ENCODE data around the gene NPC1.

The NPC1 gene

GRCh38 chr18:23538001-23538400, 48.3 kb downstream of the NPC1 start:
- H3K27me3 Mint-ChIP-seq = no peaks in the 10 kb centered on the region
- H3K4me3 Mint-ChIP-seq = no peak overlapping the region
- H3K9me3 Mint-ChIP-seq = no peaks in the 10 kb centered on the region

DNA sequence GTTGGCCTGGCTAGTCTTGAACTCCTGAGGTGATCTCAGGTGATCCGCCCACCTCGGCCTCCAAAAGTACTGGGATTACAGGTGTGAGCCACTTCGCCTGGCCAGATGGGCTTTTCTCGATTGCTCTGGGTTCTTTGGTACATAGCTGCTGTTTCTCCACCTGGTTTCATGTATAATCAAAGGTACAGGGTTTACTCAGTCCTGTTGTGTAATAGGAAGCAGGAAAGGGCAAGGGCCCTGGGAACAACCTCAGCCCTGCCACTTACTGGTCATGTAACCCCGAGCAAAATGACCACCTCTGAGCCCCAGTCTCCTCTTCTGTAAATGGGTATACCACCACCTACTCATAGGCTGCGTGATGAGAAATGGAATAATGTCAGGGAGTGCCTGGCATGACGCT, 49.0 kb downstream of the NPC1 start:
- Mint-ChIP-seq H3K4me3 (no peak overlapping the region), H3K4me1 (ENCODE audit: low read depth) (peaks cover 25% of the 10 kb centered on the region), H3K27me3 (no peaks in the 10 kb centered on the region), H3K9me3 (no peaks in the 10 kb centered on the region), H3K36me3 (ENCODE audit: low read depth) (peaks cover 81% of the 10 kb centered on the region), H3K27ac (no peak overlapping the region)

More at GRCh38 chr18:23538001-23538400, 48.3 kb downstream of the NPC1 start:
- Mint-ChIP-seq H3K4me1 (ENCODE audit: low read depth) (peaks cover 31% of the 10 kb centered on the region), H3K27ac (no peak overlapping the region), H3K36me3 (ENCODE audit: low read depth) (peaks cover 81% of the 10 kb centered on the region)

- no peaks in the 10 kb centered on the region for H3K9me3 Mint-ChIP-seq
- H3K27ac Mint-ChIP-seq = no peak overlapping the region
- H3K4me3 Mint-ChIP-seq = no peak overlapping the region
- peaks cover 16% of the 10 kb centered on the region for H3K4me1 Mint-ChIP-seq (ENCODE audit: low read depth)
- peaks cover 87% of the 10 kb centered on the region for H3K36me3 Mint-ChIP-seq (ENCODE audit: low read depth)
- no peaks in the 10 kb centered on the region for H3K27me3 Mint-ChIP-seq
Measured at GRCh38 chr18:23536204-23536603, 50.1 kb downstream of the NPC1 start.

- Mint-ChIP-seq H3K4me1 (ENCODE audit: low read depth) (peaks cover 11% of the 10 kb centered on the region), H3K9me3 (no peaks in the 10 kb centered on the region), H3K4me3 (no peak overlapping the region), H3K36me3 (ENCODE audit: low read depth) (peaks cover 87% of the 10 kb centered on the region), H3K27me3 (no peaks in the 10 kb centered on the region), H3K27ac (no peak overlapping the region)
Measured at GRCh38 chr18:23534276-23534675, 52.0 kb downstream of the NPC1 start.

DNA sequence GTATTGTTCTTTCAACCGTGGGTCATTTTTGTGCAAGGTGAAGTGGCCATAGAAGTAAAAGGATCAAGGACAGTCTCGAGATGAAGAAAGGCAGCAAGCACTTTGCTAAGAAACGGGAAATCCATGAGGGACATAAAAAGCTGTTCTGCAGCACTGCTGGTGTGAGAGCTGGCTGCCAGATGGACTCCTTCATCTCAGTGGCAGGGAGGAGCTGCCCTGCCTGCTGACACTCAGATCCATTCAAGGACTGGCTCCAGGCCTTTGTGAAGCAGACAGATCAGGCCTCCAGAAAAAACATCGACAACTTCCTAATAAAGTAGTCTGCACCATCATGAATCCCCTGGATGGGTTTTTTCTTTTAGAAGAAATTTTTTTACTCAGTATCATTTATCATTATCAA, 53.5 kb downstream of the NPC1 start:
- Mint-ChIP-seq H3K36me3 (ENCODE audit: low read depth) (peaks cover 87% of the 10 kb centered on the region), H3K9me3 (no peaks in the 10 kb centered on the region), H3K4me3 (no peak overlapping the region), H3K4me1 (ENCODE audit: low read depth) (peaks cover 16% of the 10 kb centered on the region), H3K27me3 (no peaks in the 10 kb centered on the region), H3K27ac (no peak overlapping the region)

- Mint-ChIP-seq H3K36me3 (ENCODE audit: low read depth) (peaks cover 87% of the 10 kb centered on the region), H3K4me3 (no peak overlapping the region), H3K27ac (no peak overlapping the region), H3K9me3 (no peaks in the 10 kb centered on the region), H3K27me3 (no peaks in the 10 kb centered on the region), H3K4me1 (ENCODE audit: low read depth) (peaks cover 16% of the 10 kb centered on the region)
Measured at GRCh38 chr18:23531912-23532311, 54.4 kb downstream of the NPC1 start.

DNA sequence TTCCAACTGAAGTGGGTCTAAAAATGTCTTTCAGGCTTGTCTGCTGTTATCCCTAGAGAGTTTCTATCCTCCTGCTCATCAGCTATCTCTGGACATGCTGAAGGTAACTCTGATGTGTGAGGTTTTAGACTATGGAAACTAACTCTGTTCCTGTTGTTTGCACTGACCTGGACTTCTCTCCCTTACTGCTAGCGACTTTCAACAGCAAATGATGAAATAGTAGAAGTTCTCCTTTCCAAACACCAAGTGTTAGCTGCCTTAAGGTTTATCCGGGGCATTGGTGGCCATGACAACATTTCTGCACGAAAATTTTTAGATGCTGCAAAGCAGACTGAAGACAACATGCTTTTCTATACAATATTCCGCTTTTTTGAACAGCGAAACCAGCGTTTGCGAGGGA, 56.1 kb downstream of the NPC1 start:
- H3K4me1 Mint-ChIP-seq (ENCODE audit: low read depth) = peaks cover 16% of the 10 kb centered on the region
- no peak overlapping the region for H3K4me3 Mint-ChIP-seq
- peaks cover 89% of the 10 kb centered on the region for H3K36me3 Mint-ChIP-seq (ENCODE audit: low read depth)
- H3K9me3 Mint-ChIP-seq = no peaks in the 10 kb centered on the region
- peak overlapping the region; percentile 77 for H3K27ac Mint-ChIP-seq
- no peaks in the 10 kb centered on the region for H3K27me3 Mint-ChIP-seq

GRCh38 chr18:23529604-23530003, 56.7 kb downstream of the NPC1 start:
- Mint-ChIP-seq H3K4me3 (no peak overlapping the region), H3K9me3 (no peaks in the 10 kb centered on the region), H3K36me3 (ENCODE audit: low read depth) (peaks cover 84% of the 10 kb centered on the region), H3K4me1 (ENCODE audit: low read depth) (peaks cover 16% of the 10 kb centered on the region), H3K27ac (peak overlapping the region; percentile 77), H3K27me3 (no peaks in the 10 kb centered on the region)

DNA sequence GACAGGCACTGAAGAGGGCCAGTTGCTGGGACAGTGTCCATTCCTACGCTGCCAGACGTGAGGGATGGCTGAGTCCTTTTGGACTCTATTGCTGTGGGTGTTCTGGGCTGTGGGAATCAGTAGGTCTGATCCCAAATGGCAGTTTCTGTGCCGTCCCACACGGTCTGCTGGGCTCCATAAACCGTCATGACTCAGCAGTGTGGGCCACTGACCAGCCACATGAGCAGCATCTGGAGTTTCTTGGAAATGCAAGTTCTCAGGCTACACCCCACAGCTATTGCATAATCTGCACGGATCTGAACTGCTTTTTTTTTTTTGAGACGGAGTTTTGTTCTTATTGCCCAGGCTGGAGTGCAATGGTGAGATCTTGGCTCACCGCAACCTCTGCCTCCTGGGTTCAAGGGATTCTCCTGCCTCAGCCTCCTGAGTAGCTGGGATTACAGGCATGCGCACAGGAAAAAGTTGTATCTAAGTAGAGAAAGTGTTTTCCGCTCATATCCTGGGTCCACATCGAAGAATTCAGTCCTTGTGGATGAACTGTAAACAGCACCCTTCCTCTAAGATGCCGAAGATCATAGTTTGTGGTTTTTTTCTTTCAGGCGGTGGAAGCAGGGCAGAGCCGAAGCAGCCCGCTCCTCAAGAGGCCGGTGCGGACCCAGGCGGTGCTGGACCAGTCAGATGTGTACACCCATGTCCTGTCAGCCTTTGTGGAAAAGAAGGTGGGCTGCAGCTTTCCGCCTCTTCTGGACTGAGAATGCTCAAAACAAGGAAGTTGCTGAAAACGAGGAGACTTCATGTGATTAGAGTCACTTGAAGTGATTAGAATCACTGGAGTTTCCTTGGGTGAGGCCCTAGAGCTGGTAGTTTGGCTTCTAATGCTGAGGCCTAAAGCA, 57.5 kb downstream of the NPC1 start:
- Mint-ChIP-seq H3K9me3 (no peaks in the 10 kb centered on the region), H3K4me1 (ENCODE audit: low read depth) (peaks cover 18% of the 10 kb centered on the region), H3K27me3 (no peaks in the 10 kb centered on the region), H3K4me3 (no peak overlapping the region), H3K36me3 (ENCODE audit: low read depth) (peaks cover 84% of the 10 kb centered on the region), H3K27ac (peak overlapping the region; percentile 77)

GRCh38 chr18:23526501-23527063, 59.7 kb downstream of the NPC1 start:
- Mint-ChIP-seq H3K4me3 (no peak overlapping the region), H3K27me3 (no peaks in the 10 kb centered on the region), H3K9me3 (no peaks in the 10 kb centered on the region), H3K36me3 (ENCODE audit: low read depth) (peaks cover 81% of the 10 kb centered on the region), H3K27ac (peak overlapping the region; percentile 55), H3K4me1 (ENCODE audit: low read depth) (peaks cover 21% of the 10 kb centered on the region)

- Mint-ChIP-seq H3K4me3 (no peak overlapping the region), H3K9me3 (no peaks in the 10 kb centered on the region), H3K27ac (no peak overlapping the region), H3K4me1 (ENCODE audit: low read depth) (peaks cover 9% of the 10 kb centered on the region), H3K27me3 (no peaks in the 10 kb centered on the region), H3K36me3 (ENCODE audit: low read depth) (peaks cover 77% of the 10 kb centered on the region)
Measured at GRCh38 chr18:23524213-23524707, 62.0 kb downstream of the NPC1 start.

GRCh38 chr18:23523429-23524212, 62.7 kb downstream of the NPC1 start:
- H3K27me3 Mint-ChIP-seq = no peaks in the 10 kb centered on the region
- H3K4me3 Mint-ChIP-seq = no peak overlapping the region
- peaks cover 5% of the 10 kb centered on the region for H3K4me1 Mint-ChIP-seq (ENCODE audit: low read depth)
- no peak overlapping the region for H3K27ac Mint-ChIP-seq
- H3K9me3 Mint-ChIP-seq = no peaks in the 10 kb centered on the region
- peaks cover 75% of the 10 kb centered on the region for H3K36me3 Mint-ChIP-seq (ENCODE audit: low read depth)

DNA sequence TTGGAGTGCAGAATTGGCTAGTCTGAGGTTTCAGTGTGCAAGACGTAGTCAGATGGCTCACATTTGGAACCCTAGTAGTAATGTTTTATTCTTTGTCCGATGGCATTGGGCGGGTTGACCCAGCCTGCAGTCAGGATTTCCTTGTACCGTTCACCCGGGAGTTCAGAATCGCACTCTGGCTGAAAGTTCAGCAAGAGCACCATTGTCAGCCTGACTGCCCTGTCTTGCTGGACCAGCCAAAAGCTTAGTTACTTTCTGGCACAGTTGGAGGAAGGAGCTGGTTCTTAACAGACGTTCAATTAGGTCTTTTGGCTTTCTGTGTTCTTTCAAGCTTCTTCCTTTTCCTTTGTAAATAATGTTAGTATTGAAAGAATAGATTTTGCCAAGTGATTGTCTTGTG, 64.4 kb downstream of the NPC1 start:
- no peak overlapping the region for H3K4me3 Mint-ChIP-seq
- no peak overlapping the region for H3K27ac Mint-ChIP-seq
- H3K36me3 Mint-ChIP-seq (ENCODE audit: low read depth) = peaks cover 78% of the 10 kb centered on the region
- peaks cover 5% of the 10 kb centered on the region for H3K4me1 Mint-ChIP-seq (ENCODE audit: low read depth)
- no peaks in the 10 kb centered on the region for H3K27me3 Mint-ChIP-seq
- no peaks in the 10 kb centered on the region for H3K9me3 Mint-ChIP-seq

GRCh38 chr18:23521271-23521670, 65.0 kb downstream of the NPC1 start:
- H3K27me3 Mint-ChIP-seq = no peaks in the 10 kb centered on the region
- H3K36me3 Mint-ChIP-seq (ENCODE audit: low read depth) = peaks cover 73% of the 10 kb centered on the region
- H3K4me1 Mint-ChIP-seq (ENCODE audit: low read depth) = peaks cover 5% of the 10 kb centered on the region
- H3K4me3 Mint-ChIP-seq = no peak overlapping the region
- H3K9me3 Mint-ChIP-seq = no peaks in the 10 kb centered on the region
- no peak overlapping the region for H3K27ac Mint-ChIP-seq

GRCh38 chr18:23519734-23520133, 66.6 kb downstream of the NPC1 start:
- no peak overlapping the region for H3K27ac Mint-ChIP-seq
- H3K4me3 Mint-ChIP-seq = no peak overlapping the region

More at GRCh38 chr18:23519734-23520133, 66.6 kb downstream of the NPC1 start:
- Mint-ChIP-seq H3K27me3 (no peaks in the 10 kb centered on the region), H3K36me3 (ENCODE audit: low read depth) (peaks cover 76% of the 10 kb centered on the region), H3K9me3 (no peaks in the 10 kb centered on the region), H3K4me1 (ENCODE audit: low read depth) (peaks cover 12% of the 10 kb centered on the region)

Data from stimulated activated naive CD8-positive, alpha-beta T cell treated with anti-CD3 and anti-CD28 coated beads, Interleukin-15, Interleukin-2, amounts not matched to agents 100 ng/mL and 50 ng/mL, for 24 hours (primary cell).